Skeletal muscle tissue (tissue), 4 donors: ENCODE data around the gene NCOA1. TPM values are rescaled to one million over a fixed set of nuclear protein-coding genes. Genes with fewer than 3 reads are reported as not detected.
"Not testable (repeated sequence)": the region's sequence is repeated elsewhere in the genome, so short reads cannot be mapped to it uniquely, and the experiment has no call there.

ENCODE experiments used
- H3K27ac ChIP-seq: one replicate; pipeline ENCODE4 v1.7.0; 2013; ENCODE audit warnings: mild to moderate bottlenecking, low read depth, low read length, inconsistent platforms
- H3K27me3 ChIP-seq, 3 donors: one replicate each; pipeline ENCODE4 v1.7.0; 2013; ENCODE audit warnings: low read length in 3 of 3; ENCODE audit not compliant: control insufficient read depth in 3 of 3, insufficient read depth in 3 of 3
- H3K36me3 ChIP-seq, 3 donors: one replicate each; pipeline ENCODE4 v1.7.0; 2013; ENCODE audit warnings: low read length in 3 of 3; ENCODE audit not compliant: control insufficient read depth in 3 of 3, insufficient read depth in 3 of 3
- H3K4me1 ChIP-seq, 3 donors: one replicate each; pipeline ENCODE4 v1.7.0; 2013; ENCODE audit warnings: low read length in 3 of 3, mild to moderate bottlenecking in 3 of 3; ENCODE audit not compliant: control insufficient read depth in 3 of 3, insufficient read depth in 3 of 3
- H3K4me3 ChIP-seq, 3 donors: one replicate each; pipeline ENCODE4 v1.7.0; 2013; ENCODE audit warnings: low read length in 3 of 3
- H3K9ac ChIP-seq, 3 donors: one replicate each; pipeline ENCODE4 v1.7.0; 2013; ENCODE audit warnings: low read length in 3 of 3, mild to moderate bottlenecking in 3 of 3, moderate library complexity in 2 of 3, low read depth in 1 of 3
- H3K9me3 ChIP-seq, 3 donors: one replicate each; pipeline ENCODE4 v1.7.0; 2013; ENCODE audit warnings: low read length in 3 of 3; ENCODE audit not compliant: control insufficient read depth in 3 of 3
- total RNA-seq: library from RNA; depleted of rRNA; stranded (reverse); fragments of >200 nt; gene quantifications from one replicate; pipeline ENCODE4 v1.2.3, GENCODE V29; 2014
- donor health status: Osteomylitis.

Gene NCOA1
- total RNA-seq, 1 donor from 2014 or later, result 150 TPM

DNA sequence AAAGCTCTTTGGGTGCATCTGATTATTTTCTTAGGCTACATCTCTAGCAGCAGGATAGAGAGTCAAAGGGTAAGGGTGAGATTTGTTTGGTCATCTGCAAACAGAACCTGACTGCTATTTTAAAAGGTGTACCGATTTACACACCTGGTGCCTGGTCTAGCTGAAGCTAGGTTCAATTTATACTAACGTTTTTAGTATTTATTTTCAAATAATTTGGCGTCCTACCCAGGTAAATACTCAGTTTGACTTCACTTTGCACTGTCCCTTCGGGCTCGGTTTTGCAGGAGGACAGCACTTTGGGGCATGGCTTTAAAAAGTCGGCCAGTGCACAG is 301.5 kb downstream of the NCOA1 start:
- H3K27me3 ChIP-seq, result no peaks in the 10 kb centered on the region
- peaks cover 3 to 10% (median 4%) of the 10 kb centered on the region in 3 donors for H3K36me3 ChIP-seq
- peak overlapping the region; percentile 85 to 98 (median 90) for H3K4me3 ChIP-seq
- H3K9ac ChIP-seq, result peak overlapping the region; percentile 88 to 98 (median 94)
- H3K4me1 ChIP-seq, result peaks cover 8 to 15% (median 10%) of the 10 kb centered on the region in 3 donors
- peak overlapping the region; percentile 90 for H3K27ac ChIP-seq
- H3K9me3 ChIP-seq, result no peaks in the 10 kb centered on the region

DNA sequence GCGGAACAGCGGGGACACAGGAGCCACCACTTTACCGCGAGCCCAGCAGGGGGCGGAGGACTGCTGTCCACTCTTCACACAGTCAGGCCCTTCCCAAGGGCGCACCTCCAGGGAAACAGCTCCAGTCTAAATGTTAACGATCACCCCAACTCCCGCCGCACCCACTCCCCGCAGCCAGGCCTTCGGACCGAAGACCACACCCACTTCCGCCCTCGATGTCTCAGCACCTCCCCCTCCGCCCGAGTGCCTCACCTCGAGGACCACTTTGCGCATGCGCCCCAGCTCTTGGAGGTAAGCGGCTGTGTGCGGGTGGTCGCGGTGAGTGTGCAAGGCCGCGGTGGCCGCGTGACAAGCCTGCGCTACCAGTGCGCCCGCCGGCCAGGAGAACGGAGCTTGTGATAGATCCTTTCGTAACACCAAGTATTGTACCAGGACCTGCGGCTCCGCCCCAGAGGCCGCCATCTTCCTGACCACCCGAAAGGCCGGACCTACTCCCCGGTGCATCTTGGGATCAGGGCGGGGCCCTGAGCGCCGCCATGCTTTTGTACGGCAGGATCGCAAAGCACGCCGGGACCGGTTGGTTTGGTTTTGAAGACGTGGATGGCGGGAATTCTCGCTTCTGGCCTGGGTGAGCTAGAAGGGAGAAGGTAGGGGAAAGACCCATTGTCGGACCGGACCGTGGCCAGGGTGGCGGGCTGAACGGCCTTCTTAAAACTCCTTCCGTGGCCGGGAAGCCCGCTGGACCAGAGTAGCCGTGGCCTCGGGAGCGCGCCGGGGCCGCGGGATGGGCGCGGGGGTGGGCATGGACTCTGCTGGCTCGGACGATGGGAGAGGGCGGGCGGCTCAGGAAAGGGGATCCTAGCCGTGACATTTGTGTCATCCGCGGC is 302.1 kb downstream of the NCOA1 start, which contains the start of the genes CENPO and PTRHD1:
Gene CENPO (plus strand): TSS at position 552 of the 887 bp plus-strand sequence. CDS start 495 bp downstream, outside the sequence.
Gene PTRHD1 (minus strand): TSS at position 518 of the 887 bp plus-strand sequence. CDS start 14 bp downstream, at position 504.
- H3K36me3 ChIP-seq, result peaks cover 3 to 10% (median 4%) of the 10 kb centered on the region in 3 donors
- H3K27me3 ChIP-seq, result no peaks in the 10 kb centered on the region
- H3K4me3 ChIP-seq, result peak within 1 kb of the TSS; percentile 85 to 98 (median 90)
- H3K9me3 ChIP-seq, result no peaks in the 10 kb centered on the region
- peak within 1 kb of the TSS; percentile 90 for H3K27ac ChIP-seq
- H3K4me1 ChIP-seq, result peaks cover 8 to 15% (median 10%) of the 10 kb centered on the region in 3 donors
- peak within 1 kb of the TSS; percentile 88 to 98 (median 94) for H3K9ac ChIP-seq

DNA sequence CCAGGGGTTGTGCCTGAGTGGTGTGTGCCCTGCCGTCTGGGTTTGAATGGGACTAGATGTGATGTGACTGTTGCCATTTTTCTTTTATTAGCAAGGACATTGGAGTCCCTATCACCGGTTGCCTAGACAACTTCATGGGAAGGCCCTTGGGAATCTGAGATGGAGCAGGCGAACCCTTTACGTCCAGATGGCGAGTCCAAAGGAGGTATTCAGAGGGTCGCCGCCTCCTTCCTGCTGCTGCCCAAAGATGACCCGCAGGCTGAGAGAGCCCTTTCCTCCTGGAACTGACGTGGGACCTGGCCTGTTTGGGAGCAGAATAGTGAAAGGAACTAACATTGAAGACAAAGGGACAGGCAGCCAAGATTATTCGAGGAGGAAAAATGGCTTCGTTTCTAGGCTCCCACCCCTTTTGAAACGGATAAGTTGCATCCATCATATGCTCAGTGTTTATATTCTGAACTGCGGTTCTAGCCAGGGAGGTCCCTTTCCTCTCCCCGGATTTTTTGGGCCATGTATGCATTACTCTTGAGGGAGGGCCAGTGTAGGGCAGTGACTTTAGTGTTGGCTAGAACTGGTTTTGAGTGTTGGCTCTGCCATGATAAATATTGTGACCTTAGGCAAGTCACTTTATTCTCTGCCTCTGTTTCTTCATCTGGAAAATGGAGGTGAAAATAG is 302.8 kb downstream of the NCOA1 start:
- peaks cover 8 to 15% (median 10%) of the 10 kb centered on the region in 3 donors for H3K4me1 ChIP-seq
- H3K9ac ChIP-seq, result peak overlapping the region; percentile 88 to 98 (median 94)
- peaks cover 3 to 10% (median 4%) of the 10 kb centered on the region in 3 donors for H3K36me3 ChIP-seq
- H3K27ac ChIP-seq, result no peak overlapping the region
- H3K27me3 ChIP-seq, result no peaks in the 10 kb centered on the region
- peak overlapping the region; percentile 85 to 98 (median 90) for H3K4me3 ChIP-seq
- no peaks in the 10 kb centered on the region for H3K9me3 ChIP-seq

- no peak overlapping the region for H3K9ac ChIP-seq
- peaks cover 6 to 11% (median 8%) of the 10 kb centered on the region in 3 donors for H3K4me1 ChIP-seq
- H3K27me3 ChIP-seq, result no peaks in the 10 kb centered on the region
- no peak overlapping the region for H3K4me3 ChIP-seq
- H3K27ac ChIP-seq, result no peak overlapping the region
- peaks cover 0 to 5% (median 0%) of the 10 kb centered on the region in 3 donors for H3K36me3 ChIP-seq
- H3K9me3 ChIP-seq, result no peaks in the 10 kb centered on the region
Measured at GRCh38 chr2:24797644-24798043, 306.6 kb downstream of the NCOA1 start.

DNA sequence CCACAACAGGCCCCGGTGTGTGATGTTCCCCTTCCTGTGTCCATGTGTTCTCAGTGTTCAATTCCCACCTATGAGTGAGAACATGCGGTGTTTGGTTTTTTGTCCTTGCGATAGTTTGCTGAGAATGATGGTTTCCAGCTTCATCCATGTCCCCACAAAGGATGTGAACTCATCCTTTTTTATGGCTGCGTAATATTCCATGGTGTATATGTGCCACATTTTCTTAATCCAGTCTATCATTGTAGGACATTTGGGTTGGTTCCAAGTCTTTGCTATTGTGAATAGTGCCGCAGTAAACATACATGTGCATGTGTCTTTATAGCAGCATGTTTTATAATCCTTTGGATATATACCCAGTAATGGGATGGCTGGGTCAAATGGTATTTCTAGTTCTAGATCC is 309.4 kb downstream of the NCOA1 start:
- not testable (repeated sequence) for H3K36me3 ChIP-seq, H3K4me3 ChIP-seq, H3K9me3 ChIP-seq, H3K27ac ChIP-seq, H3K27me3 ChIP-seq, H3K9ac ChIP-seq, H3K4me1 ChIP-seq

DNA sequence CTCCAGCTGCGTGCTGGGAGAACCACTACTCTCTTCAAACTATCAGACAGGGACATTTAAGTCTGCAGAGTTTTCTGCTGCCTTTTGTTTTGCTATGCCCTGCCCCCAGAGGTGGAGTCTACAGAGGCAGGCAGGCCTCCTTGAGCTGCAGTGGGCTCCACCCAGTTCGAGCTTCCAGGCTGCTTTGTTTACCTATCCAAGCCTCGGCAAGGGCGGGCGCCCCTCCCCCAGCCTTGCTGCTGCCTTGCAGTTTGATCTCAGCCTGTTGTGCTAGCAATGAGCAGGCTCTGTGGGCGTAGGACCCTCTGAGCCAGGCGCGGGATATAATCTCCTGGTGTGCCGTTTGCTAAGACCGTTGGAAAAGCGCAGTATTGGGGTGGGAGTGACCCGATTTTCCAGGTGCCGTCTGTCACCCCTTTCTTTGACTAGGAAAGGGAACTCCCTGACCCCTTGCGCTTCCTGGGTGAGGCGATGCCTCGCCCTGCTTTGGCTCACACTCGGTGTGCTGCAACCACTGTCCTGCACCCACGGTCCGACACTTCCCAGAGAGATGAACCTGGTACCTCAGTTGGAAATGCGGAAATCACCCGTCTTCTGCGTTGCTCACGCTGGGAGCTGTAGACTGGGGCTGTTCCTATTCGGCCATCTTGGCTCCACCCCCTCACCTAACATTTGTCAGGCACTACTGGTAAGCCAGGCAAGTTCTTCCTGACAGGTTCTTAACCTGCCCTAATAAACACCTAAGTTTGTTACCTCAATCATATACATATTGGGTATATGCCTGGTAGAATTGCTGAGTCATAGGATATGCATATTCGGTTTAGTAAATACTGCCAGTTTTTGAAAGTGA is 315.0 kb downstream of the NCOA1 start:
- not testable (repeated sequence) for H3K9me3 ChIP-seq, H3K4me1 ChIP-seq, H3K27me3 ChIP-seq, H3K4me3 ChIP-seq, H3K36me3 ChIP-seq, H3K27ac ChIP-seq, H3K9ac ChIP-seq

DNA sequence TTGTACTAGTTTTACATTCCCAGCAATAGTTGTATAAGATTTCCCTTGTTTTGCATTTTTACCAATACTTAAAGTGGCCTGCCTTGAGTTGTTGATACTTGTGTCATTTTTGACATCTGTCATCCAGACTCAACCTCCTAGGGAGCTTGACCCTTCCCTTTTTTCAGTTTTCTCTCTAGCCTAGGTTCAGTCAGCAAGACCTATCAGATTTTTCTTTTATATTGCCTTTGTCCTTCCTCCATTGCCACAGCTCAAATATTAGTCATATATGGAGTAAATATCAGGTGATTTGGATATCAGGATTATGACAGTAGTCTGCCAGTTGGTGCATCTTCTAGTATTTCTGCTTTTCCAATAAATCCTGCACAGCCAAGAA is 315.6 kb downstream of the NCOA1 start:
- Histone ChIP-seq H3K9me3 (no peaks in the 10 kb centered on the region), H3K27me3 (no peaks in the 10 kb centered on the region), H3K27ac (no peak overlapping the region), H3K9ac (no peak overlapping the region), H3K4me3 (no peak overlapping the region), H3K36me3 (peaks cover 0 to 3% (median 0%) of the 10 kb centered on the region in 3 donors), H3K4me1 (no peaks in the 10 kb centered on the region)

- Histone ChIP-seq H3K9ac (no peak overlapping the region), H3K27ac (no peak overlapping the region), H3K9me3 (no peaks in the 10 kb centered on the region), H3K27me3 (no peaks in the 10 kb centered on the region), H3K4me1 (peaks cover 0 to 4% (median 0%) of the 10 kb centered on the region in 3 donors), H3K36me3 (peaks cover 0 to 3% (median 0%) of the 10 kb centered on the region in 3 donors), H3K4me3 (no peak overlapping the region)
Measured at GRCh38 chr2:24809316-24810007, 318.4 kb downstream of the NCOA1 start.

GRCh38 chr2:24813691-24814137 is 322.7 kb downstream of the NCOA1 start:
- Histone ChIP-seq H3K27ac (no peak overlapping the region), H3K4me3 (no peak overlapping the region), H3K36me3 (peaks cover 0 to 6% (median 0%) of the 10 kb centered on the region in 3 donors), H3K9ac (no peak overlapping the region), H3K27me3 (no peaks in the 10 kb centered on the region), H3K9me3 (no peaks in the 10 kb centered on the region), H3K4me1 (peaks cover 0 to 4% (median 0%) of the 10 kb centered on the region in 3 donors)
